Activated CD8-positive, alpha-beta memory T cell treated with anti-CD3 and anti-CD28 coated beads, Interleukin-2, amount 50 U/mL, for 48 hours (primary cell): Measurements from ENCODE around the gene NAALADL1.
"Not testable (repeated sequence)": the region's sequence is repeated elsewhere in the genome, so short reads cannot be mapped to it uniquely, and the experiment has no call there.

Experiments
- DNase-seq: peaks from one replicate; pipeline ENCODE4 v3.0.0-alpha.2; 2020

NAALADL1 gene

DNA sequence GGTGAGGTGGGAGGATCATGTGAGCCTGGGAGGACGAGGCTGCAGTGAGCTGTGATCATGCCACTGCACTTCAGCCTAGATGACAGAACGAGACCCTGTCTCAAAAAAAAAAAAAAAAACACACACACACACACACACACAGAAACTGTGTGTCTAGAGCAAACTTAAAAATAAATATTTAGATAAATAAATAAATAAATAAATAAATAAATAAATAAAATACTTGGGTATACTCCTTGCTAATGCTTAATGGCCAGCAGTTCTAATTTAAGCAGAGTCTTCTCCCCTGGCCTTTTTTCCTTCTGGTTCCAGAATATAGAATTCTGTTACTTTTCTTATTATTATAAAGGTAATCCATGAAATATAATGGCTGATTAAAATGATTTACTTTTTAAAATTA is 49.5 kb downstream of the NAALADL1 start:
- no peak for DNase-seq

DNA sequence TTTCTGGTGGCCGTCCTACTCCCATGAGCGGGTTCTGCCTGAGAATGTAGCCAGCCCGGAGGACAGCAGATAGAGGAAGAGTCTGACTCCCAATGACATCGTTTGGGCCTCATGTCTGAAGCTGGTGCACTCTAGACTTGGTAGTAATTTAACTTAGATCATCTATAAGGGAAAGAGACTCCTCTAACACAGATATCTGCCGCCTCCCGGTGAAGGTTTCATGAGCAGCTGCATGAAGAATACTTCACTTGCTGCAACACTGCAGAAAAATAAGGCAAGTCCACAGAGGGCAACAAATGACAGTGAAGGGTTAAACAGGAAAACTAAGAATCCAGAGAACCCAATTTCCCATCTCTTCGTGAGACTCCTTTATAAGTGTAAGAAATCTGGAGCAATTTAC is 50.3 kb downstream of the NAALADL1 start:
- DNase-seq = no peak

DNA sequence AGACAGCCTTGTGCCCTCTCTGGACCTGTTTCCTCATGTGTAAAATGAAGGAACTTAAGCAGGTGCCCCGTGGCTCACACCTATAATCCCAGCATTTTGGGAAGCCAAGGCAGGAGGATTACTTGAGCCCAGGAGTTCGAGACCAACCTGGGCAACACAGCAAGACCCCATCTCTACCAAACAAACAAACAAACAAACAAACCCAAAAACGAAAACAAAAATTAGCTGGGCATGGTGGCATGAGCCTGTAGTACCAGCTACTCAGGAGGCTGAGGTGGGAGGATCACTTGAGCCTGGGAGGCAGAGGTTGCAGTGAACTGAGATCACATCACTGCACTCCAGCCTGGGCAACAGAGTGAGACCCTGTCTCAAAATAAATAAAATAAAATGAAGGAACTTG is 54.4 kb downstream of the NAALADL1 start:
- DNase-seq = not testable (repeated sequence)

DNA sequence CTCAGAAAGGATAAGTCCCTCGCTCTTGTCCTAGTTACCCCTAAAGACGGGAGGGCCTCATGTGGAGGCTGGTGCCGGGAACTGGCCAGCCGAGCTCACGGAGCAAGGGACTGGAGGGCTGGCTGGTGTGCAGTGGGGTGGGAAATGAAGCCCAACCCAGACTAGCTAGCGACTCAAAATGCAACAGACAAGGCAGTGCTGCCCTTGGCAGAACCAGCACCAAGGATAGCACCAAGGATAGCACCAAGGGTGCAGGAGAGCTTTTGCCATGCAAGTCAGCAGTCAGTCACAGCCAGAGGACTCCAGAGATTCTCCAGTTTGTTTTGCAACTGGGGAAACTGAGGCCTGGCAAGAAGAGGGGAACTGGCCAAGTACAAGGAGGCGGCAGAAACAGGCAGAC is 55.1 kb downstream of the NAALADL1 start:
- no peak for DNase-seq

DNA sequence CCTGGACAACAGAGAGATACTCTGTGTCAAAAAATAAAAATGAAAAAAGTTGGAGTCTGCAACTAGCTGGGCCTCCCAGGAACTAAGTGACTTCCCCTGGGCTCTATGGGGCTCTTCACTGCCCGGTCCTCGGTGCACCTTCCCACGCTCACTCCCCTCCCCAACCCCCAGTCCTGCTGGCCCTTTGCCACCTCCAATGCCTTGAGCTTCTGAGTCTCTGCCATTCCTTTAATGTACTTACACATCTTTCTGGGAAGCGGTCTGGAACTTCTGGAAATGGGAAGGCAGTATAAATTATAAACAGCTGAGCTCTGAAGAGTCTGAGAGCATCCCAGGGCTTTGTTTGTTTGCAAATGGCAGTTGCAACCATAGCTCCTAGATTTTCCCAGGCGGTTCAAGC is 55.6 kb downstream of the NAALADL1 start:
- DNase-seq = no peak

DNA sequence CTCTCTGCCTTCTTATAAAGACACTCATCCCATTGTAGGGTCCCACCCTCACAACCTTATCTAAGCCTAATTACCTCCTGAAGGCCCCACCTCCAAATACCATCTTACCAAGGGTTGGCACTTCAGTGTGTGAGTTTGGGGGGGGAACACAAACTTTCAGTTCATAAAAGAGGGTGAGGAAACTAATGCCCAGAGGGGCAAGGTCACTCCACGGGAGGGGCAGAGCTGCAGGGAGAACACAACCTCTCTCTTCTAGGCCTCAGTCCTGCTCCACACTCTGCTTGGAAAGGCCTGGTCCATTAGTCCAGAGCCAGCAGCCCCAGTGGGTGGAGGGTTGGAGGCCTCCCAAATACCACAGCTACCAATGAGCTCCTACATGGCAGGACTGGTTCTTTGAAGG is 58.9 kb downstream of the NAALADL1 start:
- DNase-seq = no peak

DNA sequence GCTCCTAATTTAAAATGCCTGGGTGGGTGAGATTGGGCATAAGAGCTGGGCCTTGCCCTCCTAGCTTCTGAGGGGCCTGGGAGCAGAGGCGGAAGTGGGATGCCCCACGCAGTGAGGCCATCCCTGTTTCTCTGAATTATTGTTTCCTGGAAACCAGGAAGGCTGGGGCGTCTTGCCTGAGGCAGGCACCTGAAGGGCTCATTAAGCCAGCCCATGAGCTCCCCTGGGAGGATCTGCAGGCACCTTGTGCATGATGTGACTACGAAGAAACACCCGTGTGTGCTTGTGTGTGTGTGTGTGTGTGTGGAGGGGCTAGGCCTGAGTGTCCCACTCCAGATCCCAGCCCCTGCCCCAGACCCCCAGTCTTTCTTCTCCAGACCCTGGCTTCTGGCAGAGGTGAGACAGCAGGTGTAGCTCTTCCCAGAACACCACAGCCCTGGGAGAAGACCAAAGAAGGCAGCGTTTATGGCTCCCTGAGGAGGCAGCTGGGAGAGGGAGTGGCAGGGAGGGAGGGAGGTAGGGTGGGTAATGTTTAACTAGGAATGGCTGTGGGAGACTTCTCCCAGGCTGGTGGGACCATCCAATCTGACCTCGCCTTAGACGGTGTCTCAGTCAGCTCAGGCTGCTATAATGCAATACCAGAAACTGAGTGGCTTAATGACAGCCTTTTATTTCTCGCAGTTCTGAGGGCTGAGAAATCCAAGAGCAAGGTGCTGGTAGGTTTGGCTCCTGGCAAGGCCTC is 59.5 kb downstream of the NAALADL1 start:
- DNase-seq = no peak

DNA sequence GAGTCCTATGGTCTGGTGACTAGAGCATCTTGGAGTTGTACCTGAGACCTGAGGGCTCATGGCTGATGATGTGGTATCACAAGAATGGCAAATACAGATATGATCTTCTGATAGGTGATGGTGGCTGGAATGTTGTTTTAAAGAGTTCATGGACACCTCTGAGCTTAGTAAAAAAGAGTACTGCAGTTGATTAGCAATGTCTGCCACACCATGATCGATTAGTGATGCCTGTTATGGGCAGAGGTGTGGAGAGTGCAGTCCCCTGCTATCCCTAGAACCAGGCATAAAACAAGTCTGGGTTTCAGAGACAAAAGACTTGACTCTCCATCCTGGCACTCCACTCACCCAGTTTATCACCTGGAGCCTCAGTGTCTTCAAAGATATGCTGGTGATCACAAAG is 60.2 kb downstream of the NAALADL1 start:
- no peak for DNase-seq

DNA sequence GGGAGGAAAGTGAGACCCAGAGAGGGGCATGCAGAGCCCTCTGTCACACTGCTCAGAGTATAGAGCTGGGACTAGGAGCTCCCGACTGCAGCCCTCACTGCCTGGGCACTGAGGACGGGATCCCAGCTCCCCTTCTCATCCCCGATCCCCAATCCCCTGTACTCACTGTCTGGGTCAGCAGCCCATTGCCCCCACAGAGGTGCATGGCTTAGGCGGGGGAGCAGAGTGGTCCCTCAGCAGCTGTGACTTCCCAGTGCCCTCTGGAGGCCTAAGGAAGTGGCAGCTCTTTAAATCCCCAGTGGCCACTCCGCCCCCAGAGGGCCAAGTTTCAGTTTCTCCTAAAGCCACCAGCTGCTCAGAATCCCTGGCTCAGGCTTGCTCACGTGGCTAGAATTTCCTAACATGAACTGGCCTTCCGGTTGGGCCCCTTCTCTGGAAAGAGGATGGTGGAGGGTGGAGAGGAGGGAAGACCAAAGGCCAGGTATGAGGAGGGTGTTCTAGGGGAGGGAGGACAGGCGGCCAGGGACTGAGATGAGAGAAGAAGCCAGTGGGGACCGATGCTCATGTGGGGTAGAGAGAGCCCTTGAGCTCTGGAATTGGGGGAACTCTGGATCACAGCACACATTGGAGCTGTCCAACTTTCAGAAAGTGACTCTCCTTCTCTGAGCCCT is 61.5 kb downstream of the NAALADL1 start, which contains the start of gene BATF2:
Gene BATF2 (minus strand): TSS at position 262 of the 671 bp plus-strand sequence. CDS start 57 bp downstream, at position 205.
- DNase-seq = no peak

DNA sequence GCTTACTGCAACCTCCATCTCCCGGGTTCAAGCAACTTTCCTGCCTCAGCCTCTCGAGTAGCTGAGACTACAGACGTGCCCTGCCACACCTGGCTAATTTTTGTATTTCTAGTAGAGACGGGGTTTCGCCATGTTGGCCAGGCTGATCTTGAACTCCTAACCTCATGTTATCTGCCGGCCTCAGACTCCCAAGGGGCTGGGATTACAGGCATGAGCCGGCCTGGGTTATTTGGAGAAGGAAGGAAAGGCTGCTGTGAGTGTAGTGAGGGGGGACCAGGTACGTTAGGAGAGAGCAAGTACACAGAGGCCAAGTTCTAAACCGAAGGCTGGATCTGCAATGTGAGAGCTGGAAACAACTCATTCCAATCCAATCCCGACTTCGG is 62.0 kb downstream of the NAALADL1 start:
- no peak for DNase-seq
